Erythroblast (primary cell): ENCODE data around the gene TAP2.

Source experiments
- GATA1 ChIP-seq: IDR thresholded peaks from 2 replicates; pipeline ENCODE4 v1.6.1; 2011; ENCODE audit warnings: low read depth, mild to moderate bottlenecking, control low read depth, low read length, moderate library complexity
- POLR2A ChIP-seq: IDR thresholded peaks from 2 replicates; pipeline ENCODE4 v1.6.1; 2011; ENCODE audit warnings: mild to moderate bottlenecking, low read length

- TF ChIP-seq POLR2A, result no peak
- no peak for TF ChIP-seq GATA1
Observed at GRCh38 chr6:32851025-32851424, 12.5 kb upstream of the TAP2 start.
